HG02852 (cell line): ENCODE data around the gene CERS6.
"Not testable (repeated sequence)": the region's sequence is repeated elsewhere in the genome, so short reads cannot be mapped to it uniquely, and the experiment has no call there.

Experiments used
- ATAC-seq: cut with Tn5 transposase; IDR thresholded peaks from one replicate; pipeline ENCODE4 v1.9.1; 2021; ENCODE audit warnings: mild to moderate bottlenecking, moderate library complexity; ENCODE audit not compliant: unreplicated experiment

The CERS6 gene

DNA sequence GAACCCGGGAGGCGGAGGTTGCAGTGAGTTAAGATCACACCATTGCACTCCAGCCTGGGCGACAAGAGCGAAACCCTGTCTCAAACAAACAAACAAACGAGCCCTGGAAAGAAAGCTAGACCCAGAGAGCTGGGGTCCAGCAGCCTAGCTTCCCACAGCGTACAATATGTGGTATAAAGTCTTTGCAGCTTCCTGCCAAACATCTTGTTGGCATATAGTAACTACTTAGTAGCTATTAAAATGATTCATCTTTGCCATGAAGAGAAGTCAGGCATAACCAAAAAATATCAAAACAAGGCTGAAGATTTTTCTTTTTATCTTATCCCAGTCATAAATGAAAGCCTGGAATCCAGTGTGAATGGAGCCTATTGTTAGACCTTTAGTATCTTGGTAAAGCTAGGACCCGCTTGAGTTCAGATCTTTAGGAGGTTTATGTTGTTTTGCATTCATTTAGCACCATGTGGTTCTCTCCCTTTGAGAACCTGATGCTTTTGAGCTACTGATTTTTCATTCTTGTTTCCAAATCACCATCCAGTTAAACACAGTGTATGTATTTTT lies 206.7 kb downstream of the CERS6 start:
- ATAC-seq: no peak

DNA sequence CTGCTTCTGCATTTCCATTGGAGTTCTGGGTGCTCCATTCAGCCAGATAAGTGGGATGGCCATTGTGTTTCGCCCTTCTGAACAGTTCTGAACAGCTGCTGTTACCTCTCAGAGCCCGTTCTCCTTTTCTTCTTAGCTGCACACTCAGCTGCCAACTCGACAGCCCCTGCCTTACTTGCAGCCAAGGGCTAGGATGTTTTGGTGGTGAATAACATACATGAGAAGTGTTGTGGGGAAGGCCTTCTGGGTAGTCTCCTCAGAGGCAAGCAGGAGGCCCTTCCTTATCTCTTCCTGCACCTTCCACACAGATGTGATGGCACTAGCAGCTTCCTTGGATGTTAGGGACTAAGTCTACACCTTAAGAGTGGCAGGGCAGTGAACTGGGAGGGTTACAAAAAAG lies 207.9 kb downstream of the CERS6 start:
- ATAC-seq: no peak

DNA sequence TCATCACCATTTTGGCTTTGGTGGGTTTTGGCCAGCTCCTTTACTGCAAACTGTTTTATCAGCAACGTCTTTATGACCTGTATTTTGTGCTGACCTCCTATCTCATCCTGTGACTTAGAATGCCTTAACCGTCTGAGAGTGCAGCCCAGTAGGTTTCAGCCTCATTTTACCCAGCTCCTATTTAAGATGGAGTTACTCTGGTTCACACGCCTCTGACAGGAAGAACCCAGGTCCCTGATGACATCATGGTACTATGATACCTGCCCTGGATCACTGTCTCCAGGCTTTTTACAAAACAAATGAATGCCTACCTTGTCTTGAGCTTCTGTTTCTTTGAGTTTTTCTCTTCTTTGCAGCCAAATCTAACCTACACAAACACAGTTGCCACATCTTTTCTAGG lies 208.6 kb downstream of the CERS6 start:
- not testable (repeated sequence) for ATAC-seq

DNA sequence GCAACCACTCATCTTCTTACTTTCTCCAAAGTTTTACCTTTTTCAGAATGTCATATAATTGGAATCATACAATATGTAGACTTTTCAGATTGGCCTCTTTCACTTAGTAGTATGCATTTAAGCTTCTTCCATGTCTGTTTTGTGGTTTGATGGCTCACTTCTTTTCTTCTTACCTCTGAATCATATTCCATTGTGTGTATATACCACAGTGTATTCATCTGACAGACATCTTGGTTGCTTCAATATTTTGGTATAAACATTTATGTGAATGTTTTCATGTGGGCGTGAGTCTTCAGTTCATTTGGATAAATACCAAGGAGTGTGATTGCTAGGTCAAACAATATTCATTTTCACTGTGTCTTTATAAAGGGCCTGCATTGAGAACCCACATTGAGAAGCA lies 210.3 kb downstream of the CERS6 start:
- ATAC-seq: no peak

DNA sequence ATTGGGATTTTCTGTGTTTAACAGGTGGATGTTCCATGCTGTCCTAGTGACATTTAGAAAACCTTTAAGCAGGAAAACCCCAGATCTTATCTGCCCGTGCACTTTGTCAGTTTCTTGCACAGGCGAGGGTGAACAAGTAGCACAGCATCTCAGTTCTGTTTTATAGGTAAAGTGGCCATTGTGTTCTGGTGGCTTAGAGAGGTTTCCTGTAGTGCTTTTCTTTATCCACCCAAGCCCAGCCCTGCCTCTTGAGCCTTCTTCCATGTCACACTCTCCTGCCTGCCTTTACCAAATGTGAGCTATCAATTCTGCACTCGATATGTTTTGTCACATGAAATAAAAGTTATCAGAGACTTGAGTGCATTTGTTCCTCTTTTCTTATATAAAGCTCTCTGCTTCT lies 211.1 kb downstream of the CERS6 start:
- no peak for ATAC-seq

DNA sequence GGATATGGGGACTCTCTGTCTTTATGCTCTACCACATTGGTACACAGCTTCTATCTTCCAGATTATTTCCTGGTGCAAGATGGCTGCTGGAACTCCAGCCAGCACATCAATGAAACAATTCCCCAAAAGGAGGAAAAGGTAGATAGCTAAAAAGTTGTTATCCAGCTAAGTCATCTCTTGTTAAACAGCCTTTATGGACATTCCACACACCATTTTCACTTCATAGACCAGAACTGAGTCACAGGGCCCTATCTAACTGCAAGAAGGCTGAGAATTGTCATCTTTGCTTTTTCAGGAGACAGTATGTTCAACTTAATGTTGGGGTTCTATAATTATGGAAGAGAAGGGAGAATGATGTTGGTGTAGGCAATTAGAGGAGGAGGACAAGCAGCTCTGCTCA lies 213.1 kb downstream of the CERS6 start:
- ATAC-seq: no peak

DNA sequence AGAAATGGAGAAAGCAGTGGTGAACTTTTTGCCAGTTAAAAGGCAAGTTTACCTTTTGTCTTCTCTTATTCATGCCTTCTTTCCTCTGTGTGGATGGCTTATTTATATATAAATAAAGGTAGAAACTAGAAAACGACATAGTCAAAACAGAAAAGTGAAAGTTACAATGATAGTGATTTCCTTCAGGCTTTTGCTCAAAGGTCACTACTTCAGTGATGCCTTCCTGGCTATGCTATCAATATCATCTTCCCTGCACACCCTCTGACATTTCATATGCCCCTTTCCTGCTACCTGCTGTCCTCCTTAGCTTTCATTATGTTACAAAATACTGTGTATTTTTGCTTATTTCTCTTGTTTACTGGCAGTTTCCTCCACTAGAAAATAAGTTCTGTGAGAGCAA lies 214.4 kb downstream of the CERS6 start:
- ATAC-seq: no peak

DNA sequence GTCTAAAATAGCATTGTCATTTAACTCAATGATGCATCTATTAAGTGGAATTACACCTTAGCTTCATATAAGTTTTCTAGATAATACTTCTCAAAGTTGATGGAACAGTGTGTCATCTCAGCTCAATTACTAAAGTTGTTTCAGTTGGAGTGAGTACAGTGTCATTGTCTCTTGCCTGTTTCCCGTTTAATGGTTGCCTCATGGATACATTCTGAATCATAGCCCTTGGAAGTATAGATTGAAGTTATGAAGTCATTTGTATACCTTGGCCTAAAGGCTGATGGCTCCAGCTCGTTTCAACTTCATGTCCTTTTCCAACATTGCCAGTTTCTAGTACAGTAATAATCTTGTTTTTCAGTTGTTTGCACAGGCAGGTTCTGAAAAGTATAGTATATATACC lies 215.9 kb downstream of the CERS6 start:
- no peak for ATAC-seq

DNA sequence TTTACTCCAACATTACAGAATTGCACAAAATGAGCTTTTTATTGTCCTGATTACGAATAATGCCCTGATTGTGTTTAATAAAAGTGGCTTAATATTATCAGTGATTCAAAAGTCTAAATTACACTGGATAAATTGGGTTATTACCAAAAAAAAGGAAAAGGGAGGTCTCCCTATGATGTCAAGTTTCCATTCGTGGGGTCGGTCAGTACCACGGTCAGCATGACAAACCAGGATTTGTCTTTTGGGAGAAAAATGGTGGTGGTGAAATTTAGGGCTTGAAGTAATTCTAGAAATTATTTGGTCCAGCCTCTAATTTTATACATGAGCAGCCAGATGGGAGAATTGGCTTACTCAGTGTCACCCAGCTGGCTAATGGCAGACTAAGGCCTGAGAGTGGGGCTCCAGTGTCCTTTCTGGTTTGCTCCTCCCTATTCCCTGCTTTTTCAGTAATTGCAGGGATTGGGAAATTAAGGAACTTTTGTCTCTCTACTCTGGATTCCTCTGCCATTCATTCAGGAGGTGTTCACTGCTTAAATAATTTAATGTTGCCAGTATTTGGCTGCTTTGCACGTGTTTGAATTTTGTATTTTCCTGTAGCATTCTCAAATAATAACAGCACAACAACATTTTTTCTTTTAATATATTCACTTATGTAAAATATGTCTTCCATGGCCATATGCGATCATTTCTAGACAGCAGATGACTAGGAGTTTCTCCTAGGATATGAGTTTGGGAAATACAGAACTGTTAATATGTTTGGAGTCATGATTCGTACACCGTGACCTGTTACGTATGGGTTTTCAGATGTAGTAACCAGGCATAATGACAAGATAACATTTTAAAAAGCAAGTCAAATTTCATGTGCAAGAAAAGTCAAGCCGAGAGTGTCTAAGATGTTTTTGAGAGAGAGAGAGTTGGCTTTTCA lies 217.5 kb downstream of the CERS6 start:
- ATAC-seq: no peak

DNA sequence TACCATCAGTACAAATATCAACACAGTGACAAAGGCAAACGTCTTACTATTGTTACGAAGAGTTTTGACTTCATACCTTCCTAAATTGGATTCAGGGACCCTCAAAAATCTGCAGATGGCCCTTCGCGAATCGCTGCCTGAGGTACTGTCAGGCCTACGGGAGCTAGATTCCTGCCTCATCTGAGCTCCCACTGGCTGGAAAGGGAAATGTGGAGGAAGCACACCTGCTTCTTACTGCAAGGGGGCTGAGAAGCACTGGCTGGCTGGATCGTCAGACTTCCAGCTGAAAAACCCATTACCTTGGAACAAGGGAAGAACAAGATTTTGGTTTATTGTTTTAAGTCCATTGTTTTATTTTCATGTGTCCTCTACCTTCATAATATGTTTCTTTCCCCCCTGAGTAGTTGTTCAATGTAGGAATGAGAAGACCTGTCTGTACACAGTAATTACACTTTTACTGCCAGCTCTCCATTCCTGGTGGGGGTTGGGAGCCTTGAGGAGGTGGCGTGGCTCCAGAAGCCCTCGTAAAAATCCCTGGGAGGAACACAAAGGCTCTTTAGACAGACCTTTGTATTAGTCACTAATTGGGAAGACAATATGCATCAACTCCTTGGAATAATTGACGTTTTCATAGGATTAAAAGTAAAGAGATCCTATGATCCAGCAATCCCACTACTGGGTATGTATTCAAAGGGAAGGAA lies 222.2 kb downstream of the CERS6 start:
- ATAC-seq: no peak

DNA sequence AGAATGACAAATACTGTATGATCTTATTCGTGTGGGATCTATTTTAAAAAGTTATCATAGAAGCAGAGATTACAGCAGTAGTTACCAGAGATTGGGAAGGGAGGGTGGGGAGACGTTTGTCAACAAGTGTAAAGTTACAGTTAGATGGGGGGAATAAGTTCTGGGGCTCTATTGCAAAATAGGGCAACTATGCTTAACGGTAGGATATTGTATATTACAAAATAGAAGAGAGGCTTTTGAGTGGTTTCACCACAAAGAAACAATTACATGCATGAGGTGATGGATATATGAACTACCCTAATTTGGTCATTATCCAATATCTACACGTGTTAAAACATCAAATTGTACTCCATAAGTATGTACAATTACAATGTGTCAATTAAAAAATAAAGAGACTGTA lies 223.0 kb downstream of the CERS6 start:
- ATAC-seq: no peak

DNA sequence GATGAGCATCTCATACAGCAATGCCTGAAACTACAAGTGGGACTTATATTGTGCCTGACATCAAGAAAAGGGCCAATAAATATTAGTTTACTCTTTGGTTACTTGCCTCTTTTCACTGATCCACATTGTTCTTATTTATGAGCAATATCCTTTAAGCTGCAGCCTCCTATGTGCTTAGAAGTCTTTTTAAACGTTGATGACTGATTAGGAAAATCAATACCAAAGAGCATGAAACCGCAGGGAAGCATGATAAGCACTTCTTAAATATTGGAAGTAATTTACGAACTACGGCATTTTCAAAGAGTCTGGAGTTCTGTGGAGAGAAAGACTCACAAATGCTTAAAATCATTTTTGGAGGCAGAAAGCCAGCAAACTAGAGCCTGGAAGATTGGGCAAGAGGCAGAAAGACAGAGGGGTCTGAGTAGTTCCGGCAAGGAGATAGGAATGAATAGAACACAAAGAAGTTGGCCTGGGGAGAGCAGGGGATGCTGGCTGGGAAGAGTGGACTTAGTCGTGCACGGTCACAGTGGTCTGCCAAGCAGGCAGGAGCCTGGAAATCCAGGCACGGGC lies 223.8 kb downstream of the CERS6 start:
- no peak for ATAC-seq

DNA sequence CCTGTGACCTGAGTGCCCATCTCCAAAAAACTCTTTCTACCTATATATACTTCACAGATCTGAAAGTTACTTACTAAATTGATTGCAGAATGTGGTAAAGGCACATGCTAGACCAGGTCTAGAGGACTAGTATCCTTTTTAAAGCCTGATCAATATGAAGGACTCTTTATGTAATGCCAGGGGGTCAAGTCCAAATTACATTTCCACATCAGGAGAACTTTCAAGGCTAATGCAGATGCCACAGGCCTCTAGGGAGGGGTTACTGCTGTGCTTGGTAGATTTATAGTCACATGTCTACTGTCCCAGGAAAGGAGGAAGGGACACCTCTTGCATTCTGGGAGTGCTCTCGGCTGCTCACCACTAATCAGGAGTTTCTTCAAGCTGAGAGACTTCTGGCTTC lies 227.9 kb downstream of the CERS6 start:
- ATAC-seq: no peak

DNA sequence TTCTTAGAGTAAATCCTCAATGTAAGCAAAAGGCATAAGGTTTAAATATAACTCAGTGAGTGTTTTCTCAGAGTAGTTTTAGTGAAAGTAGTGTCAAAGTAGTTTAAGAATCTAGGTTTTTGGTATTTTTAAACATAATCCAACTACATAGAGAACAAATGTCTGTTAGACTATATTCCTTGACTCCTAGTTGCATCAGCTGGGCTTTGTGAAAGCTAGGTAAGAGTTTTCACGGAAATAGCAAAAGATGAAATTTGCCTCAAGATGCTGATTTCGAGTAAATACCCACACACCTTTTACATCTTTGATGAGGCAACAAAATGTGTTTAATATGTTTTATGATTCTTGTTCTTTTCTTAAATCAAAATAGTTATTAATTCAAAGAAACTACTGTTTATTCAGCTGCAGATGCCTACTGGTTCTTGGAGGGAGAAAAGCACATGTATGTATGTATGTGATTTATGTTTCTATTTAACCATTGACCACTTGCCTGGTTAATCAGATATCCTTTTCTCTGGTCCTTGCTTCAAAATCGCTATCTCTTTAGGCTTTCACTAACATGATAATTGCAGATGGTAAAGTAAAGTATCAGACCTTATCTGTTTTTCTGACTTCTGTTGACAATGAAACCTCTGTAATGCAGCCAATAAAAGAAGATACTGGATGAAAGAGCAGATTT lies 229.0 kb downstream of the CERS6 start:
- ATAC-seq: no peak

DNA sequence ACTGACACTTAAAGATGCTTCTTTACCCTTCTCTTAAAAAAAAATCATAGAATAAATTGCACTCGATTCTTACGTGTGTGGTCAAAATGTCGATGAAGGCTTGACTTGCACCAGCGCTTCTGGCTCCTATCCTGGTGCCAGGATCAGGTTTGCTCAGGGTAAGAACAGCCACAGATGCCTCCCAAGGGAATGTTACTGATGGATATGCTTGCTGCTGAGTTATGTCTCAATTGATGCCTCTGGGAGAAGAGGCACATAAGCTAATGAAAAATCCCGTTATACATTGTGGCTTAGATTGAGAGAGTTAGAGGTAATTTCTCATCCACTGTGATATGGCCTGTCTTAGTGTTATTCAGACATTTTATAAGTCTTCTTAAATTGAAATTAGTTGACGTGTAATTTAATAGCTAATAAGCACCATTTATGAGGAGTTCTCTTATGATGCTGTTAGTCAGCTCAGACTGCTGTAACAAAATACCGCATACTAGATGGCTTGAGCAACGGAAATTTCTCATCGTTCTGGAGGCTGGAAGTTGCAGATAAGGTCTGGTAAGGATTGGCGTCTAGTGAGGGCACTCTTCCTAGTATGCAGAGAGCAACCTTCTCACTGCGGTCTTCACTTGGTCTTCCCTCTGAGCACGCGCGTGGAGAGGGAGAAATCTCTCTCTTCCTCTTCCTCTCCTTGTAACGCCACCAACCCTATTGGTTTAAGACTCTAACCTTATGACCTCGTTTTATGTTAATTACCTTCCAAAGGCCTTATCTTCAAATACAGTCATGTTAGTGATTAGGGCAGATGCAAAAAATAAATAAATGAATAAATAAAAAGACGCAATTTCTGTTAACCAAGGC lies 229.8 kb downstream of the CERS6 start:
- no peak for ATAC-seq

DNA sequence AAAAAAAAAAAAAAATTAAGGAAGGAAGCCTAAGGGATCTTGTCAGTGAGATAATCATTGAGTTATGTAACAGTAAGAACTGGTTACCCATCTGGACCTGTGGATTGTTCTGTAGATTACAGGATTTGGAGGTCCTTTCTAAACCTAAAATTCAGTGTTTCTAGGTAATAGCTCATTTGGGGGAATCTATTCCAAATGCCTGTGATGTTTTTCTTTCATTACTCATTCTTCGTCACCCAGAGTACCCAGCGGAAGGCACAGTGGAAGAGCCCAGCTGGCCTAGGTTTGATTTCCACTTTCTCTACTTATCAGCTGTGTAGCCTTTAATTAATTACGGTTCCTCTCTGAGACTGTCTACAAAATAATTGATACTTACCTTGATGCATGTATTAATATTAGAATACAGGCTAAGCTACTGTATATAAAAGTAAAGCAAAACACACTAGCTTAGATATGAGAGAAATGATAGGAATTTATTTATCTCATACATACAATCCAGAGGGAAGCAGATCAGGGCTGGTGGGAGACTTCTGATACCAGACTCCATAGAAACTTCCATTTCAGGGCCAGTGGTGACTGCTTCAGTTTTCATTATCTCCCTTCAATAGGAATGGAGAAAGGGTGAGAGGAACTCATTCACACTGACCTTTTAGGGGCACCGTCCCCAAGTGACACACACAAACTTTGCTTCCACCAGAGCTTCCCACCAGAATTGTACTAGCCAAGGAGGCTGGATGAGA lies 230.6 kb downstream of the CERS6 start:
- ATAC-seq: no peak

DNA sequence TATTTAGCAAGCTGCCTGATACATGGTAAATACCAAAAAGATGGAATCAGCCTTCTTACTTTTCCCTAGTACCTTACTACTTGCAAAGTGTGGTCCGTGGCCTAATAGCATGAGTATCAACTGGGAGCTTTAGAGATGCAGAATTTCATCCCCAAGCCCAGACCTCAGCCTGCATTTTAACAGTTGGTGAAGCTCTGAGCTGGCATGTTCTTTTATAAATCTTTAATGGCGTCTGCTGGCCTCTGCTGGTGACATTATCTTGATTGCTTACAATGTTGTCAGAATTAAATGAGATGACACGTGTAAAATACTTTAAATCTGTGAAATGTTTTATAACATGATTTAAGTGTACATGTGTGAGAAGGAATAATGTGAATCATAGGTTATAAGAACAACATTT lies 231.2 kb downstream of the CERS6 start:
- no peak for ATAC-seq

DNA sequence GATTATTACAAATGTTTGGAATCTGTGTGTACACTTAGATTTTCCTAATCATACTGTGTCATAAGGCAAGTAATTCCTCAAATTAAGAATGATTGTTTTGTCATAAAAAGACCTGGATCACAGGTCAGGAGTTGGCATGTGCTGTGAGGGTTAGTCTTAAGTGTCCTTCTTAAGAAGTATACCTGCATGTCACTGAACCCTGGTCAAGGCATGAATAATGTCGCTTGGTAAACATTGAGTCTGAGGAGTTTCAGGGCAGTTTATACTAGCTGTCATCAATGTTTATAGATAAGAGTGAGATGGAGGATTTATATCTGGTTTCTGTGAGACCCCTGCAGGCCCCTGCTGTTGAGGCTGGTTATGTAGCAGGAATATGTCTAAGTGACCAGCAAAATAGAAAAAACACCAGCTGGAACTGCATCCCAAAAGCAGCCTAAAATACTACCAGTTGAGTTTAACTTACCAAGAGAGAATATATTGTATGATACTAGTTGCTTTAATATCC lies 234.4 kb downstream of the CERS6 start:
- ATAC-seq: no peak

DNA sequence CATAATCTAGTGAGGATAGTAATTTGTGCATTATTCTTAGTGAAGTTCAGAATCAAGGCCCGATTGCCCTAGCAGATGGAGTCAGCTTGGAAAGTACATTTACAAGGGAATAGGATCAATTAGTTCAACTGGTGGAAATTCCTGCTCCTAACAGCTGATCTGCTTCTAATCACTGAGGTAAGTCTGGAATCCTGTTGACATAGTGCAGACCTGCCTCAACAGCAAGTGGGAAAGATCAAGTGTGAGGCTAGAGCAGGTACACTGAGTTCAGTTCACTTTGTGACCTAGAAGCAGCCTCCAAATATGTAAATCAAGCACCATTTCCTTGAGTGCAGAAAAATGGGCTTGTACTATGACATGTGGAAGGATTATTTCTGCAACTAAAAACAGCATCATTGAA lies 235.1 kb downstream of the CERS6 start:
- ATAC-seq: no peak
